ENCODE measurements around the gene AIDA. TPM values are rescaled to one million over a fixed set of nuclear protein-coding genes. Genes with fewer than 3 reads are reported as not detected.
"Not testable (repeated sequence)": the region's sequence is repeated elsewhere in the genome, so short reads cannot be mapped to it uniquely, and the experiment has no call there.

AIDA gene
- total RNA-seq, 1 experiment from 2014 or later: 60.0 TPM

DNA sequence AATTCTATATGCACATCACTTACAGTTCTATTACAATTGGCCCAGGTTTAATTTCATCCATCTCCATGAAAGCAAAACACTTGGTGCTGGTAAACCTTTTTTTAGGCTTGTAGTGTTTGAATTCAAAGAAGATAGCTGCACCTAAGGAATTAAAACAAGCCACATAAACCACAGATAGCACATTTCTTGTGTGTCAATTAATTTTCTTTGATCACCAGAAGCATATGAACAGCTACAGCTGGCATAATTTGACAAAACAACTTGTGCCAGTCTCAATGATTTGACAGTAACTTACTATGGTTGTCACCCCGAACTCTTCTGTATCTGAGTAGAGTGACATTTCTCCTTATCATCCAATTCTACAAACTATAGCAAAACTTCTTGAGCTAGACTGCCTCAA, 42.2 kb downstream of the AIDA start:
- DNase-seq: no peak
- Histone ChIP-seq H3K27ac (no peak overlapping the region), H3K4me1 (replicated peaks; ENCODE audit: insufficient read depth) (no peaks in the 10 kb centered on the region), H3K9me2 (ENCODE audit: insufficient read depth) (no peaks in the 10 kb centered on the region), H3F3A (ENCODE audit: insufficient read depth, low read depth) (peaks cover 3% of the 10 kb centered on the region), H3K27me3 (ENCODE audit: insufficient read depth, low read depth) (no peaks in the 10 kb centered on the region), H3K4me3 (no peak overlapping the region), H3K36me3 (ENCODE audit: low read depth) (peaks cover 18% of the 10 kb centered on the region; the same call in 1 of the 2 replicates), H4K20me1 (ENCODE audit: insufficient read depth) (no peaks in the 10 kb centered on the region), H2AFZ (no peak overlapping the region), H3K4me2 (no peak overlapping the region), H3K79me2 (ENCODE audit: low read depth) (no peaks in the 10 kb centered on the region), H3K9me3 (ENCODE audit: insufficient read depth, low read depth) (no peaks in the 10 kb centered on the region)
- intact Hi-C loops (cut with micrococcal nuclease; ENCODE audit: unreplicated experiment): no loop called here
- ChIA-PET POLR2A (ENCODE audit: unreplicated experiment) (no interaction called here), CTCF (no interaction called here)
- no TSS peak for BruUV-seq (replicated peaks)
- TF ChIP-seq, protein P1, sequence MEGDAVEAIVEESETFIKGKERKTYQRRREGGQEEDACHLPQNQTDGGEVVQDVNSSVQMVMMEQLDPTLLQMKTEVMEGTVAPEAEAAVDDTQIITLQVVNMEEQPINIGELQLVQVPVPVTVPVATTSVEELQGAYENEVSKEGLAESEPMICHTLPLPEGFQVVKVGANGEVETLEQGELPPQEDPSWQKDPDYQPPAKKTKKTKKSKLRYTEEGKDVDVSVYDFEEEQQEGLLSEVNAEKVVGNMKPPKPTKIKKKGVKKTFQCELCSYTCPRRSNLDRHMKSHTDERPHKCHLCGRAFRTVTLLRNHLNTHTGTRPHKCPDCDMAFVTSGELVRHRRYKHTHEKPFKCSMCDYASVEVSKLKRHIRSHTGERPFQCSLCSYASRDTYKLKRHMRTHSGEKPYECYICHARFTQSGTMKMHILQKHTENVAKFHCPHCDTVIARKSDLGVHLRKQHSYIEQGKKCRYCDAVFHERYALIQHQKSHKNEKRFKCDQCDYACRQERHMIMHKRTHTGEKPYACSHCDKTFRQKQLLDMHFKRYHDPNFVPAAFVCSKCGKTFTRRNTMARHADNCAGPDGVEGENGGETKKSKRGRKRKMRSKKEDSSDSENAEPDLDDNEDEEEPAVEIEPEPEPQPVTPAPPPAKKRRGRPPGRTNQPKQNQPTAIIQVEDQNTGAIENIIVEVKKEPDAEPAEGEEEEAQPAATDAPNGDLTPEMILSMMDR (conservative IDR thresholded peaks at IDR 0.05): no peak

DNA sequence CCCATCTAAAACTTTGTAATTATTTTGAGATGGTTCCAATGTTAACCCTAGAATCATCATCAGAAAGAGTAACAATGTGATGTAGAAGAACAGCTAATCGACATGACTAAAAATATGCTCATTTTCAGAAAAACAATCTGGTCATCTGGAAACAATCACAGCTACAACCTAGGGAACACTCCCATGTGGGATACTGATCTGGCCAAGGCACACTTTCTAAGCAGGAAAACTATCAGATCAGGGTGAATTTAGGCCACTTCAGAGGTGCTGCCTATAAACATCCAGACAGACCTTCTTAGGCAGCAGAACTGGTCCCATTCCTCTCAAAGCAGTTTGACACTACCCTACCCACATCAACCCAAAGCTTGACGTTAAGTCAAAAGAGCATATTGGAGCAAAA, 43.2 kb downstream of the AIDA start:
- POLR2A ChIA-PET (ENCODE audit: unreplicated experiment); H3K4me3 ChIP-seq; H3K4me1 ChIP-seq (replicated peaks; ENCODE audit: insufficient read depth); H3K27ac ChIP-seq; H3K9me3 ChIP-seq (ENCODE audit: insufficient read depth, low read depth); DNase-seq; H3K4me2 ChIP-seq; H2AFZ ChIP-seq; intact Hi-C loops (cut with micrococcal nuclease; ENCODE audit: unreplicated experiment); H4K20me1 ChIP-seq (ENCODE audit: insufficient read depth); H3F3A ChIP-seq (ENCODE audit: insufficient read depth, low read depth); CTCF ChIA-PET; H3K9me2 ChIP-seq (ENCODE audit: insufficient read depth); H3K79me2 ChIP-seq (ENCODE audit: low read depth); H3K27me3 ChIP-seq (ENCODE audit: insufficient read depth, low read depth): not testable (repeated sequence)
- H3K36me3 ChIP-seq (ENCODE audit: low read depth): peaks cover 18% of the 10 kb centered on the region; the same call in 1 of the 2 replicates
- BruUV-seq (replicated peaks): TSS peak; percentile 10

DNA sequence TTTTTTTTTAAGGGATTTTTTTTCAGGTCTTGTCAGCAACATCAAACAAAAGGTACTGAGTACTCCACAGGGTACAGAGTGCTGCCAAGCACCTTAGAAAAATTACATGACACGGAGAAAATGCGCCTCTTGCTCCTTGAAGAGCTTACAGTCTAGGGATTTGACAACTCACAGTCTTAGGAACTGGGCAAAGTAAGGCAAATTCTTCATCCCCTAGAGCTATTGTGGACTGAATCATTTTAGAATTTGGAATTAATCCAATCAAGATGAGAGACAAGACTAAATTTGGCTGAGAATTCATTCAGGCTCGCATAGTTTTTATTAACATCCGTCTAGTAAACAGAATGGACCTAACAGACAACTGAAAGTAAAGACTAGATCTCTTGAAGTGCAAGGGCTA, 44.1 kb downstream of the AIDA start:
- H3K36me3 ChIP-seq (ENCODE audit: low read depth): peaks cover 22% of the 10 kb centered on the region; the same call in 1 of the 2 replicates

DNA sequence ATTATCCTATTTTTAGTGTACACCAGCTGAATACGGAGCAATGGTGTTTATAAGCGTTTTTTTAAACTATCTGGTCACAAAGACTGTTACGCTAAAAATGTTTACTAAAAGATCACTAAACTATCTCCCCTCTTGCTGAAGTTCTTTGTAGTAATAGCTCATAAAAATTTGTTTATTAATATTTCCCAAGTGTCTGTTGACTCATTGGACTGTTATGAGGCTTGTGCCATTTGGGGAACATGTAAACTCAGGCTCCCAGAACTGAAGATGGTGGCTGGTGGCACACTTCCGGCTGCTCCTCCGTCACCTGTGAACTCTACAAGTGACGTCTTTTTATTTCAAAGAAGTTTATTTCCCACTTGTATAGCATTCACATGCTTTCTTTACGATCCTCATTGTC, 46.3 kb downstream of the AIDA start:
- Histone ChIP-seq H3K79me2 (ENCODE audit: low read depth) (no peaks in the 10 kb centered on the region), H4K20me1 (ENCODE audit: insufficient read depth) (no peaks in the 10 kb centered on the region), H3K9me2 (ENCODE audit: insufficient read depth) (no peaks in the 10 kb centered on the region), H3K9me3 (ENCODE audit: insufficient read depth, low read depth) (no peaks in the 10 kb centered on the region), H2AFZ (no peak overlapping the region), H3K4me2 (no peak overlapping the region), H3F3A (ENCODE audit: insufficient read depth, low read depth) (peaks cover 3% of the 10 kb centered on the region), H3K27ac (no peak overlapping the region), H3K4me1 (replicated peaks; ENCODE audit: insufficient read depth) (no peaks in the 10 kb centered on the region), H3K4me3 (no peak overlapping the region), H3K27me3 (ENCODE audit: insufficient read depth, low read depth) (no peaks in the 10 kb centered on the region), H3K36me3 (ENCODE audit: low read depth) (peaks cover 34% of the 10 kb centered on the region)
- TF ChIP-seq, protein P1 (conservative IDR thresholded peaks at IDR 0.05): no peak
- TF ChIP-seq EZH2 (IDR thresholded peaks at IDR 0.05; ENCODE audit: low read depth): no peak
- DNase-seq: no peak
- intact Hi-C loops (cut with micrococcal nuclease; ENCODE audit: unreplicated experiment): no loop called here
- ChIA-PET CTCF (no interaction called here), POLR2A (ENCODE audit: unreplicated experiment) (interaction anchor here (0.7 kb wide), 1 partner anchor 211 kb away, joined by 3 read pairs; no protein-coding TSS in a partner anchor)
- BruUV-seq (replicated peaks): no TSS peak

More for the DNA sequence above, 44.1 kb downstream of the AIDA start:
- H3K27me3 ChIP-seq (ENCODE audit: insufficient read depth, low read depth); H3K4me2 ChIP-seq; intact Hi-C loops (cut with micrococcal nuclease; ENCODE audit: unreplicated experiment); DNase-seq; CTCF ChIA-PET; H3K9me3 ChIP-seq (ENCODE audit: insufficient read depth, low read depth); H3K9me2 ChIP-seq (ENCODE audit: insufficient read depth); H2AFZ ChIP-seq; H3F3A ChIP-seq (ENCODE audit: insufficient read depth, low read depth); BruUV-seq (replicated peaks); H4K20me1 ChIP-seq (ENCODE audit: insufficient read depth); H3K79me2 ChIP-seq (ENCODE audit: low read depth); H3K27ac ChIP-seq; POLR2A ChIA-PET (ENCODE audit: unreplicated experiment); H3K4me3 ChIP-seq; H3K4me1 ChIP-seq (replicated peaks; ENCODE audit: insufficient read depth): not testable (repeated sequence)
